AG04449 (cell line): ENCODE measurements around the gene PDE1A.

ENCODE experiments used
- CTCF ChIA-PET: fragments of 350-600 bp; formaldehyde crosslinking; extraction: SDS; loops from one replicate; lab custom pipeline; 2021; ENCODE audit warnings: antibody characterized with exemption; lab: Yijun Ruan, JAX
- POLR2A ChIA-PET: fragments of 400-600, 350-600 bp; formaldehyde crosslinking; extraction: SDS; loops from one replicate; lab custom pipeline; 2020; ENCODE audit warnings: antibody characterized with exemption, inconsistent platforms; lab: Yijun Ruan, JAX
- DNase-seq: peaks from one replicate; pipeline ENCODE4 v3.0.0-alpha.2; 2010; ENCODE audit warnings: low read depth, low spot score
- H3K4me3 ChIP-seq: 2 replicates; pipeline ENCODE4 v1.5.1; 2011; ENCODE audit warnings: low read depth, mild to moderate bottlenecking, control low read depth, low read length
- CTCF ChIP-seq: IDR thresholded peaks from one replicate; pipeline ENCODE4 v1.5.1; 2011; ENCODE audit warnings: mild to moderate bottlenecking, moderate library complexity, low read length, control low read depth, inconsistent platforms; ENCODE audit not compliant: insufficient read depth; ENCODE audit errors: missing control alignments

The PDE1A gene

GRCh38 chr2:182259629-182260150 lies 167.1 kb downstream of the PDE1A start:
- ChIA-PET POLR2A (no interaction called here), CTCF (no interaction called here)
- no peak for TF ChIP-seq CTCF
- no peak overlapping the region for H3K4me3 ChIP-seq
- DNase-seq, result no peak

- ChIA-PET POLR2A (no interaction called here), CTCF (no interaction called here)
- no peak for DNase-seq
- TF ChIP-seq CTCF, result no peak
- no peak overlapping the region for H3K4me3 ChIP-seq
Measured at GRCh38 chr2:182252534-182252933, 174.3 kb downstream of the PDE1A start.

- DNase-seq, result no peak
- CTCF ChIA-PET, result interaction anchor here (2.0 kb wide), 1 partner anchor 8 kb away, joined by 6 read pairs; no protein-coding TSS in a partner anchor
- POLR2A ChIA-PET, result no interaction called here
- no peak overlapping the region for H3K4me3 ChIP-seq
- no peak for TF ChIP-seq CTCF
Measured at GRCh38 chr2:182248898-182249297, 177.9 kb downstream of the PDE1A start.

GRCh38 chr2:182248362-182248761 lies 178.5 kb downstream of the PDE1A start:
- POLR2A ChIA-PET, result no interaction called here
- H3K4me3 ChIP-seq, result no peak overlapping the region
- CTCF ChIA-PET, result interaction anchor here (0.8 kb wide), 1 partner anchor 10 kb away, joined by 3 read pairs; no protein-coding TSS in a partner anchor
- TF ChIP-seq CTCF, result no peak
- DNase-seq, result no peak

- ChIA-PET POLR2A (no interaction called here), CTCF (interaction anchor here (0.8 kb wide), 1 partner anchor 10 kb away, joined by 3 read pairs; no protein-coding TSS in a partner anchor)
- no peak overlapping the region for H3K4me3 ChIP-seq
- DNase-seq, result no peak
- TF ChIP-seq CTCF, result no peak
Measured at GRCh38 chr2:182247831-182248230, 179.0 kb downstream of the PDE1A start.

- no peak for DNase-seq
- no peak for TF ChIP-seq CTCF
- H3K4me3 ChIP-seq, result no peak overlapping the region
- CTCF ChIA-PET, result interaction anchor here (0.9 kb wide), 1 partner anchor 10 kb away, joined by 3 read pairs; no protein-coding TSS in a partner anchor
- POLR2A ChIA-PET, result no interaction called here
Measured at GRCh38 chr2:182245963-182246362, 180.9 kb downstream of the PDE1A start.
